HCT116 (cell line): ENCODE data around the gene UBE2R2. TPM values are rescaled to one million over a fixed set of nuclear protein-coding genes. Genes with fewer than 3 reads are reported as not detected.
A peak's percentile ranks its signal among the peaks of the same experiment; 100 is the strongest.

ENCODE experiments used
- ATAC-seq: fragments of 200-7000 bp; cut with Tn5 transposase; 2 replicates; pipeline ENCODE4 v1.9.1; 2020; ENCODE audit warnings: mild to moderate bottlenecking, moderate library complexity
- BruUV-seq: library from RNA; stranded (reverse); fragments of 400-500 nt; replicated peaks from 2 replicates; lab custom pipeline; 2021; lab: Mats Ljungman, UMichigan
- CTCF ChIA-PET: fragments of 300-600 bp; sonication (Branson Sonifier 250); formaldehyde crosslinking; loops from one replicate; lab custom pipeline; 2021; ENCODE audit warnings: antibody characterized with exemption; lab: Charles Lee
- POLR2A ChIA-PET: fragments of 300-600, 350-600 bp; sonication (Branson Sonifier 250); formaldehyde crosslinking; loops from one replicate; lab custom pipeline; 2021; ENCODE audit warnings: antibody characterized with exemption; lab: Charles Lee
- RAD21 ChIA-PET, 2 experiments: fragments of 300-600 bp; sonication (Branson Sonifier 250); formaldehyde crosslinking; loops; one replicate each; lab custom pipeline; 2023; ENCODE audit warnings: low total read pairs in 2 of 2; ENCODE audit not compliant: uncharacterized antibody in 2 of 2, unreplicated experiment in 2 of 2, low non-redundant PET in 1 of 2; lab: Charles Lee
- DNase-seq: peaks from one replicate; pipeline ENCODE4 v3.0.0-alpha.2; 2010; ENCODE audit warnings: low read depth, low spot score
- H2AFZ ChIP-seq: fragments of 200-600 bp; shearing (Covaris generic), sonication (generic); 2 replicates; pipeline ENCODE4 v1.6.1; 2017; ENCODE audit warnings: low read depth, mixed run types, mixed read lengths, antibody characterized with exemption, low read length; ENCODE audit not compliant: poor library complexity, severe bottlenecking
- H3K27ac ChIP-seq: 2 replicates; pipeline ENCODE4 v1.5.1; 2012; ENCODE audit warnings: low read depth, low read length
- H3K27me3 ChIP-seq: fragments of 200-600 bp; sonication (generic); 2 replicates; pipeline ENCODE4 v1.6.1; 2016; ENCODE audit warnings: mixed run types, low read length, mixed read lengths; ENCODE audit not compliant: insufficient read depth
- H3K36me3 ChIP-seq, 2 experiments: fragments of 200-500 bp in 1 of 2; fragments of 200-600 bp in 1 of 2; sonication (Bioruptor generic) in 1 of 2; sonication (generic) in 1 of 2; 2 replicates each; pipeline versions ENCODE4 v1.5.1 to v1.6.1; 2014 to 2016; ENCODE audit warnings: low read length in 2 of 2, inconsistent platforms in 1 of 2, mixed read lengths in 1 of 2, mixed run types in 1 of 2; ENCODE audit not compliant: insufficient read depth in 2 of 2, control insufficient read depth in 1 of 2
- H3K4me1 ChIP-seq, 2 experiments: fragments of 200-600 bp in 1 of 2; sonication (generic) in 1 of 2; 2 replicates each; pipeline versions ENCODE4 v1.5.1 to v1.6.1; 2012 to 2017; ENCODE audit warnings: low read length in 2 of 2, inconsistent platforms in 1 of 2, mild to moderate bottlenecking in 1 of 2, mixed read lengths in 1 of 2, mixed run types in 1 of 2, moderate library complexity in 1 of 2; ENCODE audit not compliant: insufficient read depth in 2 of 2, control insufficient read depth in 1 of 2
- H3K4me2 ChIP-seq: fragments of 200-600 bp; sonication (generic); 2 replicates; pipeline ENCODE4 v1.6.1; 2017; ENCODE audit warnings: mixed run types, low read length, mixed read lengths
- H3K4me3 ChIP-seq, 2 experiments: fragments of 200-600 bp in 1 of 2; sonication (generic) in 1 of 2; replicated peaks in 1 of 2; 2 replicates each; pipeline ENCODE4 v1.5.1; 2011 to 2016; ENCODE audit warnings: low read length in 2 of 2, control low read depth in 1 of 2, low read depth in 1 of 2, mild to moderate bottlenecking in 1 of 2, mixed read lengths in 1 of 2, mixed run types in 1 of 2
- H3K79me2 ChIP-seq: fragments of 200-600 bp; sonication (generic); 2 replicates; pipeline ENCODE4 v1.6.1; 2017; ENCODE audit warnings: mild to moderate bottlenecking, mixed run types, low read length, moderate library complexity, mixed read lengths; ENCODE audit not compliant: insufficient read depth
- H3K9ac ChIP-seq: fragments of 200-600 bp; sonication (generic); 2 replicates; pipeline ENCODE4 v1.6.1; 2016; ENCODE audit warnings: low read length, mixed read lengths
- H3K9me2 ChIP-seq: fragments of 200-600 bp; sonication (generic), shearing (Covaris generic); 2 replicates; pipeline ENCODE4 v1.6.1; 2017; ENCODE audit warnings: mixed run types, mild to moderate bottlenecking, moderate library complexity; ENCODE audit not compliant: insufficient read depth
- H3K9me3 ChIP-seq, 2 experiments: fragments of 200-500 bp in 1 of 2; fragments of 200-600 bp in 1 of 2; sonication (Bioruptor generic) in 1 of 2; sonication (generic) in 1 of 2; 2 replicates each; pipeline ENCODE4 v1.6.1; 2014 to 2017; ENCODE audit warnings: low read length in 2 of 2, mixed read lengths in 2 of 2, inconsistent platforms in 1 of 2, low read depth in 1 of 2, mild to moderate bottlenecking in 1 of 2, mixed run types in 1 of 2, moderate library complexity in 1 of 2; ENCODE audit not compliant: control insufficient read depth in 1 of 2, insufficient read depth in 1 of 2
- H4K20me1 ChIP-seq: fragments of 200-600 bp; sonication (generic), shearing (Covaris generic); 2 replicates; pipeline ENCODE4 v1.6.1; 2017; ENCODE audit warnings: mixed run types, mild to moderate bottlenecking, moderate library complexity; ENCODE audit not compliant: insufficient read depth
- EGR1 ChIP-seq: IDR thresholded peaks from 2 replicates; pipeline ENCODE4 v1.6.1; 2012; ENCODE audit warnings: low read depth
- EZH2 ChIP-seq: fragments of 200-600 bp; sonication (generic); IDR thresholded peaks from 2 replicates; pipeline ENCODE4 v1.6.1; 2017; ENCODE audit warnings: antibody characterized with exemption, mixed run types
- FOSL1 ChIP-seq: IDR thresholded peaks from 2 replicates; pipeline ENCODE4 v1.6.1; 2012; ENCODE audit warnings: low read depth
- RAD21 ChIP-seq: IDR thresholded peaks from 2 replicates; pipeline ENCODE4 v1.6.1; 2012; ENCODE audit warnings: low read depth, mild to moderate bottlenecking
- SP1 ChIP-seq: IDR thresholded peaks from 2 replicates; pipeline ENCODE4 v1.6.1; 2012; ENCODE audit warnings: low read depth
- SRF ChIP-seq: IDR thresholded peaks from 2 replicates; pipeline ENCODE4 v1.6.1; 2012; ENCODE audit warnings: low read depth
- ZNF274 ChIP-seq: fragments of 200-500 bp; sonication (Bioruptor generic); IDR thresholded peaks from 2 replicates; pipeline ENCODE4 v1.6.1; 2014; ENCODE audit warnings: mild to moderate bottlenecking, low read depth, low read length, inconsistent platforms
- intact Hi-C: fragments of 100-400 bp; cut with micrococcal nuclease; formaldehyde crosslinking; loops from 2 replicates; pipeline ENCODE4 v1.10.0; 2022
- total RNA-seq: library from RNA; stranded (reverse); gene quantifications from one replicate; pipeline ENCODE4 v1.2.1, GENCODE V29; 2021; ENCODE audit not compliant: unreplicated experiment
- TF ChIP-seq, protein P1 (sequence below): IDR thresholded peaks from 2 replicates; pipeline ENCODE4 v1.6.1; 2012; ENCODE audit warnings: low read depth
- TF ChIP-seq, protein P2 (sequence below), 3 experiments: fragments of 200-600 bp in 1 of 3; sonication (generic) in 1 of 3; IDR thresholded peaks in 2 of 3; conservative IDR thresholded peaks in 1 of 3; 2 replicates each; pipeline ENCODE4 v1.5.1; 2012 to 2017; ENCODE audit warnings: low read depth in 2 of 3, low read length in 2 of 3, antibody characterized with exemption in 1 of 3, borderline replicate concordance in 1 of 3, control low read depth in 1 of 3, mild to moderate bottlenecking in 1 of 3, mixed read lengths in 1 of 3, mixed run types in 1 of 3, moderate library complexity in 1 of 3; ENCODE audit not compliant: insufficient read depth in 1 of 3
- TF ChIP-seq, protein P3 (sequence below): IDR thresholded peaks from 2 replicates; pipeline ENCODE4 v1.6.1; 2011; ENCODE audit warnings: mild to moderate bottlenecking, low read length, moderate library complexity; ENCODE audit not compliant: insufficient replicate concordance; ENCODE audit errors: extremely low read depth

The UBE2R2 gene
- total RNA-seq, 1 experiment from 2014 or later: 47.0 TPM

DNA sequence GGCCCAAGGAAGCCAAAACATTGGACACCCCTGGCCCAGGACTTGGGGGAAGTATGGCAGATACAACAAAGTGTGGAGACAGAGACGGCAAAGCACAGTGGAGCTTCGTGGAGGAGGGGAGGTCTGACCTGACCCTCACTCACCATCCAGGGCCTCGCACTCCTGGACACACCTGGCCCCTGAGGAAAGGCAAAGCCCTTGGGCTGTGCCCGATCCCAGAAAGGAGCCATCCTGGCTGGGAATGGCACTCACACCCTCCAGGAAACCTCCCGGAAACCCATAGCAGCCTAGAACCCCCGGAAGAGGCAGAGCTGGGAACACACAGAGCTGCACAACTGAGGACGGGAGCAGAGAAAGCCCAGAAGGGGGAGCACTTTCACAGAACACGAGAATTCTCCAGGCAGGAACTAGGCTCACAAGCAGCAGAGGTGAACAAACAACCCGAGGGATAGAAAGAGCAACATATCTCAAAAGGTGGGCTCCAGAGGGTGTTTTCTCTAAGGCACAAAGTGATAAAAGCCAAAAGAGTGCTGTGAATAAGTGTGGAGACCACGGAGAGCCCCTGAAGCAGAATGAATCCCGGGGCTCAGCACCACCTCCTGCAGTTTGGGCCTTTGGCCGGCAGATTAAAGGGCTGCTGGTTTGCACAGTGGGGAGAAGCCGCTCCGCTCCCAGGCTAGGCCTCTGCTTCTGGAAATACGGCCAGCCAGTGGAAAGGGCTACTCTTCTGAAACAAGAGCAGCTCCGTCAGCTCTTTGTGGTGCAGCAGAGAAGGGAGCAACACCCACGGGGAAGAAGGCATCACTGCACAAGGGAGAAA is 108.2 kb downstream of the UBE2R2 start:
- Histone ChIP-seq H3K27me3 (no peaks in the 10 kb centered on the region), H3K4me1 (no peaks in the 10 kb centered on the region), H3K36me3 (peaks cover 38 to 59% of the 10 kb centered on the region in 2 experiments), H2AFZ (no peak overlapping the region), H3K4me2 (no peak overlapping the region), H3K79me2 (peaks cover 21% of the 10 kb centered on the region; the same call in 1 of the 2 replicates), H3K4me3 (no peak overlapping the region), H3K9me2 (no peaks in the 10 kb centered on the region), H3K9ac (no peak overlapping the region), H3K27ac (peak overlapping the region; percentile 2; the same call in 1 of the 2 replicates), H3K9me3 (no peaks in the 10 kb centered on the region), H4K20me1 (no peaks in the 10 kb centered on the region)
- DNase-seq (peak; percentile 16), ATAC-seq (peak; percentile 69)
- CTCF ChIA-PET: interaction anchor here (0.7 to 2.1 kb wide), 16 partner anchors 8 to 679 kb away, joined by 3 to 14 read pairs (median 4); no protein-coding TSS in a partner anchor
- TF ChIP-seq RAD21: peak; percentile 67
- no peak for TF ChIP-seq FOSL1
- TF ChIP-seq EGR1: no peak
- TF ChIP-seq SP1: no peak
- no peak for TF ChIP-seq ZNF274
- TF ChIP-seq, protein P1, sequence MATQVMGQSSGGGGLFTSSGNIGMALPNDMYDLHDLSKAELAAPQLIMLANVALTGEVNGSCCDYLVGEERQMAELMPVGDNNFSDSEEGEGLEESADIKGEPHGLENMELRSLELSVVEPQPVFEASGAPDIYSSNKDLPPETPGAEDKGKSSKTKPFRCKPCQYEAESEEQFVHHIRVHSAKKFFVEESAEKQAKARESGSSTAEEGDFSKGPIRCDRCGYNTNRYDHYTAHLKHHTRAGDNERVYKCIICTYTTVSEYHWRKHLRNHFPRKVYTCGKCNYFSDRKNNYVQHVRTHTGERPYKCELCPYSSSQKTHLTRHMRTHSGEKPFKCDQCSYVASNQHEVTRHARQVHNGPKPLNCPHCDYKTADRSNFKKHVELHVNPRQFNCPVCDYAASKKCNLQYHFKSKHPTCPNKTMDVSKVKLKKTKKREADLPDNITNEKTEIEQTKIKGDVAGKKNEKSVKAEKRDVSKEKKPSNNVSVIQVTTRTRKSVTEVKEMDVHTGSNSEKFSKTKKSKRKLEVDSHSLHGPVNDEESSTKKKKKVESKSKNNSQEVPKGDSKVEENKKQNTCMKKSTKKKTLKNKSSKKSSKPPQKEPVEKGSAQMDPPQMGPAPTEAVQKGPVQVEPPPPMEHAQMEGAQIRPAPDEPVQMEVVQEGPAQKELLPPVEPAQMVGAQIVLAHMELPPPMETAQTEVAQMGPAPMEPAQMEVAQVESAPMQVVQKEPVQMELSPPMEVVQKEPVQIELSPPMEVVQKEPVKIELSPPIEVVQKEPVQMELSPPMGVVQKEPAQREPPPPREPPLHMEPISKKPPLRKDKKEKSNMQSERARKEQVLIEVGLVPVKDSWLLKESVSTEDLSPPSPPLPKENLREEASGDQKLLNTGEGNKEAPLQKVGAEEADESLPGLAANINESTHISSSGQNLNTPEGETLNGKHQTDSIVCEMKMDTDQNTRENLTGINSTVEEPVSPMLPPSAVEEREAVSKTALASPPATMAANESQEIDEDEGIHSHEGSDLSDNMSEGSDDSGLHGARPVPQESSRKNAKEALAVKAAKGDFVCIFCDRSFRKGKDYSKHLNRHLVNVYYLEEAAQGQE: no peak
- TF ChIP-seq, protein P2, sequence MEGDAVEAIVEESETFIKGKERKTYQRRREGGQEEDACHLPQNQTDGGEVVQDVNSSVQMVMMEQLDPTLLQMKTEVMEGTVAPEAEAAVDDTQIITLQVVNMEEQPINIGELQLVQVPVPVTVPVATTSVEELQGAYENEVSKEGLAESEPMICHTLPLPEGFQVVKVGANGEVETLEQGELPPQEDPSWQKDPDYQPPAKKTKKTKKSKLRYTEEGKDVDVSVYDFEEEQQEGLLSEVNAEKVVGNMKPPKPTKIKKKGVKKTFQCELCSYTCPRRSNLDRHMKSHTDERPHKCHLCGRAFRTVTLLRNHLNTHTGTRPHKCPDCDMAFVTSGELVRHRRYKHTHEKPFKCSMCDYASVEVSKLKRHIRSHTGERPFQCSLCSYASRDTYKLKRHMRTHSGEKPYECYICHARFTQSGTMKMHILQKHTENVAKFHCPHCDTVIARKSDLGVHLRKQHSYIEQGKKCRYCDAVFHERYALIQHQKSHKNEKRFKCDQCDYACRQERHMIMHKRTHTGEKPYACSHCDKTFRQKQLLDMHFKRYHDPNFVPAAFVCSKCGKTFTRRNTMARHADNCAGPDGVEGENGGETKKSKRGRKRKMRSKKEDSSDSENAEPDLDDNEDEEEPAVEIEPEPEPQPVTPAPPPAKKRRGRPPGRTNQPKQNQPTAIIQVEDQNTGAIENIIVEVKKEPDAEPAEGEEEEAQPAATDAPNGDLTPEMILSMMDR (IDR thresholded peaks at IDR 0.05 in 2 of 3, conservative IDR thresholded peaks at IDR 0.05 in 1 of 3; ENCODE audit: borderline replicate concordance in 1 of 3, insufficient read depth in 1 of 3, low read depth in 2 of 3, low read length in 2 of 3): peak; percentile 60 to 81 (median 74); a peak in 5 of 6 replicates
- TF ChIP-seq EZH2: no peak
- no peak for TF ChIP-seq SRF
- TF ChIP-seq, protein P3, sequence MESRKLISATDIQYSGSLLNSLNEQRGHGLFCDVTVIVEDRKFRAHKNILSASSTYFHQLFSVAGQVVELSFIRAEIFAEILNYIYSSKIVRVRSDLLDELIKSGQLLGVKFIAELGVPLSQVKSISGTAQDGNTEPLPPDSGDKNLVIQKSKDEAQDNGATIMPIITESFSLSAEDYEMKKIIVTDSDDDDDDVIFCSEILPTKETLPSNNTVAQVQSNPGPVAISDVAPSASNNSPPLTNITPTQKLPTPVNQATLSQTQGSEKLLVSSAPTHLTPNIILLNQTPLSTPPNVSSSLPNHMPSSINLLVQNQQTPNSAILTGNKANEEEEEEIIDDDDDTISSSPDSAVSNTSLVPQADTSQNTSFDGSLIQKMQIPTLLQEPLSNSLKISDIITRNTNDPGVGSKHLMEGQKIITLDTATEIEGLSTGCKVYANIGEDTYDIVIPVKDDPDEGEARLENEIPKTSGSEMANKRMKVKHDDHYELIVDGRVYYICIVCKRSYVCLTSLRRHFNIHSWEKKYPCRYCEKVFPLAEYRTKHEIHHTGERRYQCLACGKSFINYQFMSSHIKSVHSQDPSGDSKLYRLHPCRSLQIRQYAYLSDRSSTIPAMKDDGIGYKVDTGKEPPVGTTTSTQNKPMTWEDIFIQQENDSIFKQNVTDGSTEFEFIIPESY: no peak
- intact Hi-C loops: loop anchor here (1.0 to 5.0 kb wide), 2 partner anchors 97 to 149 kb away; no protein-coding TSS in a partner anchor
- RAD21 ChIA-PET: interaction anchor here (1.0 to 1.8 kb wide), 3 partner anchors 149 to 452 kb away, joined by 3 to 9 read pairs (median 4); partner anchors contain the start of gene MYORG (in 1 of the 2)
- POLR2A ChIA-PET: no interaction called here
- no TSS peak for BruUV-seq
